GM23338 (cell line): ENCODE results near the gene PUM1. TPM values are rescaled to one million over a fixed set of nuclear protein-coding genes. Genes with fewer than 3 reads are reported as not detected.
A peak's percentile ranks its signal among the peaks of the same experiment; 100 is the strongest.
"Not testable (repeated sequence)": the region's sequence is repeated elsewhere in the genome, so short reads cannot be mapped to it uniquely, and the experiment has no call there.

Experiments used
- ATAC-seq: fragments of 200-7000 bp; cut with Tn5 transposase; 3 replicates; pipeline ENCODE4 v1.9.1; 2020
- DNase-seq: peaks from one replicate; pipeline ENCODE4 v3.0.0-alpha.2; 2015; ENCODE audit warnings: low spot score
- H2AFZ ChIP-seq: fragments of 200-600 bp; sonication (generic); 2 replicates; pipeline ENCODE4 v1.8.0; 2016; ENCODE audit warnings: antibody characterized with exemption, mild to moderate bottlenecking, moderate library complexity
- H3F3A ChIP-seq: fragments of 200-600 bp; sonication (generic); replicated peaks from 2 replicates; pipeline ENCODE4 v1.8.0; 2017; ENCODE audit warnings: antibody characterized with exemption, mixed run types, low read depth
- H3K27ac ChIP-seq: fragments of 200-600 bp; sonication (generic); 2 replicates; pipeline ENCODE4 v1.6.1; 2016; ENCODE audit warnings: low read depth
- H3K27me3 ChIP-seq: fragments of 200-600 bp; sonication (generic); 2 replicates; pipeline ENCODE4 v1.8.0; 2016; ENCODE audit warnings: mild to moderate bottlenecking, mixed run types, moderate library complexity; ENCODE audit not compliant: insufficient read depth
- H3K36me3 ChIP-seq: fragments of 200-600 bp; sonication (generic); 2 replicates; pipeline ENCODE4 v1.8.0; 2016; ENCODE audit warnings: mild to moderate bottlenecking; ENCODE audit not compliant: insufficient read depth
- H3K4me1 ChIP-seq: fragments of 200-600 bp; sonication (generic); 2 replicates; pipeline ENCODE4 v1.8.0; 2016; ENCODE audit warnings: mild to moderate bottlenecking, moderate library complexity; ENCODE audit not compliant: insufficient read depth
- H3K4me2 ChIP-seq: fragments of 200-600 bp; sonication (generic); 2 replicates; pipeline ENCODE4 v1.7.1; 2017; ENCODE audit warnings: mixed run types
- H3K4me3 ChIP-seq: fragments of 200-600 bp; sonication (generic); 2 replicates; pipeline ENCODE4 v1.6.1; 2016; ENCODE audit warnings: mixed run types
- H3K79me2 ChIP-seq: fragments of 200-600 bp; sonication (generic); replicated peaks from 2 replicates; pipeline ENCODE4 v1.8.0; 2017; ENCODE audit warnings: mild to moderate bottlenecking; ENCODE audit not compliant: insufficient read depth
- H3K9me2 ChIP-seq: fragments of 200-600 bp; sonication (generic); 2 replicates; pipeline ENCODE4 v1.8.0; 2017; ENCODE audit not compliant: insufficient read depth
- H4K20me1 ChIP-seq: fragments of 200-600 bp; sonication (generic); replicated peaks from 2 replicates; pipeline ENCODE4 v1.8.0; 2017; ENCODE audit warnings: mild to moderate bottlenecking; ENCODE audit not compliant: insufficient read depth
- H3K27ac Mint-ChIP-seq: 2 replicates; pipeline ENCODE4 v1.8.0; 2020; ENCODE audit warnings: inconsistent platforms, mild to moderate bottlenecking, moderate library complexity, mixed read lengths
- H3K27me3 Mint-ChIP-seq: 3 replicates; pipeline ENCODE4 v1.8.0; 2022; ENCODE audit warnings: low read depth, mild to moderate bottlenecking, moderate library complexity, mixed read lengths, inconsistent platforms; ENCODE audit not compliant: insufficient read depth, poor library complexity
- H3K36me3 Mint-ChIP-seq: 3 replicates; pipeline ENCODE4 v1.8.0; 2021; ENCODE audit warnings: low read depth, mild to moderate bottlenecking, inconsistent platforms, moderate library complexity, mixed read lengths
- H3K4me1 Mint-ChIP-seq: 3 replicates; pipeline ENCODE4 v1.8.0; 2020; ENCODE audit warnings: mild to moderate bottlenecking, inconsistent platforms, mixed read lengths
- H3K4me3 Mint-ChIP-seq: 3 replicates; pipeline ENCODE4 v1.8.0; 2021; ENCODE audit warnings: moderate library complexity, mild to moderate bottlenecking, inconsistent platforms, mixed read lengths
- H3K9me3 Mint-ChIP-seq: 3 replicates; pipeline ENCODE4 v1.8.0; 2020; ENCODE audit warnings: moderate library complexity, mild to moderate bottlenecking, inconsistent platforms, mixed read lengths
- ETS1 ChIP-seq: IDR thresholded peaks from 2 replicates; pipeline ENCODE4 v1.6.1; 2016; ENCODE audit warnings: antibody characterized with exemption
- EZH2 ChIP-seq: fragments of 200-600 bp; sonication (generic); IDR thresholded peaks from one replicate; pipeline ENCODE4 v1.8.0; 2017; ENCODE audit warnings: antibody characterized with exemption, mild to moderate bottlenecking, low read depth; ENCODE audit not compliant: unreplicated experiment
- EZH2phosphoT487 ChIP-seq: fragments of 200-600 bp; sonication (generic); IDR thresholded peaks from one replicate; pipeline ENCODE4 v1.8.1; 2018; ENCODE audit warnings: antibody characterized with exemption; ENCODE audit not compliant: unreplicated experiment
- JUNB ChIP-seq: IDR thresholded peaks from one replicate; pipeline ENCODE4 v1.6.1; 2016; ENCODE audit warnings: antibody characterized with exemption; ENCODE audit not compliant: unreplicated experiment
- NANOG ChIP-seq: IDR thresholded peaks from 2 replicates; pipeline ENCODE4 v1.6.1; 2016; ENCODE audit warnings: antibody characterized with exemption, borderline replicate concordance
- POLR2AphosphoS5 ChIP-seq: IDR thresholded peaks from 2 replicates; pipeline ENCODE4 v1.6.1; 2016; ENCODE audit warnings: antibody characterized with exemption, low read depth
- STAT1 ChIP-seq: IDR thresholded peaks from one replicate; pipeline ENCODE4 v1.6.1; 2016; ENCODE audit warnings: antibody characterized with exemption; ENCODE audit not compliant: unreplicated experiment
- ZNF114 ChIP-seq: fragments of 250-450 bp; sonication (Bioruptor Pico); IDR thresholded peaks from 2 replicates; pipeline ENCODE4 v1.5.0; 2020; ENCODE audit warnings: mild to moderate bottlenecking, moderate library complexity
- ZNF331 ChIP-seq: fragments of 250-450 bp; sonication (Bioruptor Pico); IDR thresholded peaks from 2 replicates; pipeline ENCODE4 v1.5.0; 2020; ENCODE audit warnings: low read depth, mild to moderate bottlenecking, moderate library complexity
- polyA plus RNA-seq: library from polyadenylated mRNA; unstranded; fragments of >200 nt; fragmentation: Nextera tagmentation; extraction: Ambion mirVana; gene quantifications from 2 replicates; pipeline ENCODE4 v1.2.1, GENCODE V29; 2016
- total RNA-seq: library from RNA; depleted of rRNA; stranded (reverse); fragments of >200 nt; shearing (Covaris generic); gene quantifications from 2 replicates; pipeline ENCODE4 v1.2.3, GENCODE V29; 2014
- TF ChIP-seq, protein P1 (sequence below): fragments of 250-450 bp; sonication (Bioruptor Pico); IDR thresholded peaks from 2 replicates; pipeline ENCODE4 v1.5.0; 2020; ENCODE audit warnings: mild to moderate bottlenecking, moderate library complexity

PUM1 gene
- total and polyA plus RNA-seq, 2 experiments from 2014 or later: 44.4 to 117 TPM

GRCh38 chr1:31054349-31054748, 11.2 kb downstream of the PUM1 start:
- no peak for ATAC-seq
- H3K27ac ChIP-seq: 0 out of 2 replicates have a peak overlapping the region, but pooled peaks have one; percentile 45
- no peak overlapping the region for H3K27ac Mint-ChIP-seq
- H3K4me1 Mint-ChIP-seq: peaks cover 17% of the 10 kb centered on the region; the same call in 2 of the 3 replicates
- H3K79me2 ChIP-seq: peaks cover 100% of the 10 kb centered on the region
- H3K4me3 Mint-ChIP-seq: no peak overlapping the region
- peaks cover 6% of the 10 kb centered on the region for H3K27me3 Mint-ChIP-seq
- H3K9me3 Mint-ChIP-seq: no peaks in the 10 kb centered on the region
- H3K4me2 ChIP-seq: no peak overlapping the region
- no peak overlapping the region for H3K4me3 ChIP-seq
- TF ChIP-seq ZNF114 (CRISPR knock-in tag): no peak
- TF ChIP-seq JUNB: no peak
- no peak for TF ChIP-seq ZNF331 (CRISPR knock-in tag)
- no peak for TF ChIP-seq EZH2
- TF ChIP-seq, protein P1, sequence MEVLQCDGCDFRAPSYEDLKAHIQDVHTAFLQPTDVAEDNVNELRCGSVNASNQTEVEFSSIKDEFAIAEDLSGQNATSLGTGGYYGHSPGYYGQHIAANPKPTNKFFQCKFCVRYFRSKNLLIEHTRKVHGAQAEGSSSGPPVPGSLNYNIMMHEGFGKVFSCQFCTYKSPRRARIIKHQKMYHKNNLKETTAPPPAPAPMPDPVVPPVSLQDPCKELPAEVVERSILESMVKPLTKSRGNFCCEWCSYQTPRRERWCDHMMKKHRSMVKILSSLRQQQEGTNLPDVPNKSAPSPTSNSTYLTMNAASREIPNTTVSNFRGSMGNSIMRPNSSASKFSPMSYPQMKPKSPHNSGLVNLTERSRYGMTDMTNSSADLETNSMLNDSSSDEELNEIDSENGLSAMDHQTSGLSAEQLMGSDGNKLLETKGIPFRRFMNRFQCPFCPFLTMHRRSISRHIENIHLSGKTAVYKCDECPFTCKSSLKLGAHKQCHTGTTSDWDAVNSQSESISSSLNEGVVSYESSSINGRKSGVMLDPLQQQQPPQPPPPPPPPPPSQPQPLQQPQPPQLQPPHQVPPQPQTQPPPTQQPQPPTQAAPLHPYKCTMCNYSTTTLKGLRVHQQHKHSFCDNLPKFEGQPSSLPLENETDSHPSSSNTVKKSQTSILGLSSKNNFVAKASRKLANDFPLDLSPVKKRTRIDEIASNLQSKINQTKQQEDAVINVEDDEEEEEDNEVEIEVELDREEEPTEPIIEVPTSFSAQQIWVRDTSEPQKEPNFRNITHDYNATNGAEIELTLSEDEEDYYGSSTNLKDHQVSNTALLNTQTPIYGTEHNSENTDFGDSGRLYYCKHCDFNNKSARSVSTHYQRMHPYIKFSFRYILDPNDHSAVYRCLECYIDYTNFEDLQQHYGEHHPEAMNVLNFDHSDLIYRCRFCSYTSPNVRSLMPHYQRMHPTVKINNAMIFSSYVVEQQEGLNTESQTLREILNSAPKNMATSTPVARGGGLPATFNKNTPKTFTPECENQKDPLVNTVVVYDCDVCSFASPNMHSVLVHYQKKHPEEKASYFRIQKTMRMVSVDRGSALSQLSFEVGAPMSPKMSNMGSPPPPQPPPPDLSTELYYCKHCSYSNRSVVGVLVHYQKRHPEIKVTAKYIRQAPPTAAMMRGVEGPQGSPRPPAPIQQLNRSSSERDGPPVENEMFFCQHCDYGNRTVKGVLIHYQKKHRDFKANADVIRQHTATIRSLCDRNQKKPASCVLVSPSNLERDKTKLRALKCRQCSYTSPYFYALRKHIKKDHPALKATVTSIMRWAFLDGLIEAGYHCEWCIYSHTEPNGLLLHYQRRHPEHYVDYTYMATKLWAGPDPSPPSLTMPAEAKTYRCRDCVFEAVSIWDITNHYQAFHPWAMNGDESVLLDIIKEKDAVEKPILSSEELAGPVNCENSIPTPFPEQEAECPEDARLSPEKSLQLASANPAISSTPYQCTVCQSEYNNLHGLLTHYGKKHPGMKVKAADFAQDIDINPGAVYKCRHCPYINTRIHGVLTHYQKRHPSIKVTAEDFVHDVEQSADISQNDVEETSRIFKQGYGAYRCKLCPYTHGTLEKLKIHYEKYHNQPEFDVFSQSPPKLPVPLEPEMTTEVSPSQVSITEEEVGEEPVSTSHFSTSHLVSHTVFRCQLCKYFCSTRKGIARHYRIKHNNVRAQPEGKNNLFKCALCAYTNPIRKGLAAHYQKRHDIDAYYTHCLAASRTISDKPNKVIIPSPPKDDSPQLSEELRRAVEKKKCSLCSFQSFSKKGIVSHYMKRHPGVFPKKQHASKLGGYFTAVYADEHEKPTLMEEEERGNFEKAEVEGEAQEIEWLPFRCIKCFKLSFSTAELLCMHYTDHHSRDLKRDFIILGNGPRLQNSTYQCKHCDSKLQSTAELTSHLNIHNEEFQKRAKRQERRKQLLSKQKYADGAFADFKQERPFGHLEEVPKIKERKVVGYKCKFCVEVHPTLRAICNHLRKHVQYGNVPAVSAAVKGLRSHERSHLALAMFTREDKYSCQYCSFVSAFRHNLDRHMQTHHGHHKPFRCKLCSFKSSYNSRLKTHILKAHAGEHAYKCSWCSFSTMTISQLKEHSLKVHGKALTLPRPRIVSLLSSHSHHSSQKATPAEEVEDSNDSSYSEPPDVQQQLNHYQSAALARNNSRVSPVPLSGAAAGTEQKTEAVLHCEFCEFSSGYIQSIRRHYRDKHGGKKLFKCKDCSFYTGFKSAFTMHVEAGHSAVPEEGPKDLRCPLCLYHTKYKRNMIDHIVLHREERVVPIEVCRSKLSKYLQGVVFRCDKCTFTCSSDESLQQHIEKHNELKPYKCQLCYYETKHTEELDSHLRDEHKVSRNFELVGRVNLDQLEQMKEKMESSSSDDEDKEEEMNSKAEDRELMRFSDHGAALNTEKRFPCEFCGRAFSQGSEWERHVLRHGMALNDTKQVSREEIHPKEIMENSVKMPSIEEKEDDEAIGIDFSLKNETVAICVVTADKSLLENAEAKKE (CRISPR knock-in tag): no peak
- no peak for TF ChIP-seq POLR2AphosphoS5
- no peak for TF ChIP-seq STAT1
- no peak for TF ChIP-seq ETS1
- no peak for TF ChIP-seq EZH2phosphoT487
- TF ChIP-seq NANOG: no peak
- no peak for DNase-seq
- H3K27me3 ChIP-seq: no peaks in the 10 kb centered on the region
- H4K20me1 ChIP-seq: peaks cover 99% of the 10 kb centered on the region
- H3F3A ChIP-seq: 0 out of 2 replicates have a peak, but pooled peaks cover 12% of the 10 kb centered on the region
- no peaks in the 10 kb centered on the region for H3K9me2 ChIP-seq
- peaks cover 13% of the 10 kb centered on the region for H3K4me1 ChIP-seq
- H2AFZ ChIP-seq: no peak overlapping the region
- H3K36me3 ChIP-seq: peaks cover 31% of the 10 kb centered on the region
- peaks cover 78% of the 10 kb centered on the region for H3K36me3 Mint-ChIP-seq

GRCh38 chr1:31052613-31053012, 12.9 kb downstream of the PUM1 start:
- H3K9me3 Mint-ChIP-seq, H3K4me3 ChIP-seq, H3K4me3 Mint-ChIP-seq, H3K27ac Mint-ChIP-seq, H3F3A ChIP-seq, H3K4me2 ChIP-seq, ATAC-seq, H3K9me2 ChIP-seq, H2AFZ ChIP-seq, H3K27me3 ChIP-seq, DNase-seq, H3K27me3 Mint-ChIP-seq: not testable (repeated sequence)
- H3K79me2 ChIP-seq: peaks cover 100% of the 10 kb centered on the region
- peaks cover 13% of the 10 kb centered on the region for H3K4me1 ChIP-seq
- H3K27ac ChIP-seq: peak overlapping the region; percentile 19; the same call in 1 of the 2 replicates
- Mint-ChIP-seq H3K36me3 (peaks cover 64% of the 10 kb centered on the region), H3K4me1 (peaks cover 16% of the 10 kb centered on the region; the same call in 2 of the 3 replicates)
- H4K20me1 ChIP-seq: peaks cover 97% of the 10 kb centered on the region
- H3K36me3 ChIP-seq: peaks cover 15% of the 10 kb centered on the region
